Tibial artery (tissue), 4 donors: Measurements from ENCODE around the gene PDZD4.

Experiments used
- DNase-seq, 2 donors: peaks; one replicate each; pipeline ENCODE4 v3.0.0-alpha.2; 2019
- H3K27ac ChIP-seq, 2 donors: fragments of 200-600 bp; sonication (generic) in 1 of 2; 1 replicate in 1 of 2; 2 replicates in 1 of 2; pipeline ENCODE4 v1.5.1; 2018 to 2019; ENCODE audit warnings: mild to moderate bottlenecking in 1 of 2
- H3K27me3 ChIP-seq, 2 donors: fragments of 200-600 bp; sonication (generic) in 1 of 2; one replicate each; pipeline versions ENCODE4 v1.5.1 to v1.6.0; 2016 to 2019
- H3K36me3 ChIP-seq, 3 donors: fragments of 200-600 bp; sonication (generic) in 2 of 3; one replicate each; pipeline ENCODE4 v1.5.1; 2016 to 2019; ENCODE audit warnings: mild to moderate bottlenecking in 2 of 3
- H3K4me1 ChIP-seq, 4 donors: fragments of 200-600 bp; sonication (generic) in 2 of 4; 1 replicate in 3 of 4; 2 replicates in 1 of 4; pipeline ENCODE4 v1.5.1; 2016 to 2019
- H3K4me3 ChIP-seq, 2 donors: fragments of 200-600 bp; sonication (generic) in 1 of 2; 1 replicate in 1 of 2; 2 replicates in 1 of 2; pipeline ENCODE4 v1.5.1; 2018 to 2019; ENCODE audit warnings: mild to moderate bottlenecking in 2 of 2
- H3K9me3 ChIP-seq, 3 donors: fragments of 200-600 bp; sonication (generic) in 1 of 3; one replicate each; pipeline ENCODE4 v1.5.1; 2016 to 2019
- CTCF ChIP-seq, 2 experiments: fragments of 200-600 bp in 1 of 2; fragments of 450-650 bp in 1 of 2; IDR thresholded peaks; one replicate each; pipeline ENCODE4 v1.5.1; 2017 to 2019; ENCODE audit warnings: antibody characterized with exemption in 2 of 2, mild to moderate bottlenecking in 1 of 2, moderate library complexity in 1 of 2
- intact Hi-C: fragments of 100-400 bp; cut with DNase I; formaldehyde crosslinking; loops from one replicate; pipeline ENCODE4 v1.15.0; 2023; ENCODE audit warnings: low total_unique reads

Gene PDZD4

GRCh38 chrX:153827016-153827415 lies 3.3 kb downstream of the PDZD4 start:
- Histone ChIP-seq H3K4me1 (peaks cover 0 to 27% (median 4%) of the 10 kb centered on the region in 4 donors), H3K4me3 (no peak overlapping the region), H3K27me3 (no peaks in the 10 kb centered on the region), H3K36me3 (no peaks in the 10 kb centered on the region), H3K27ac (no peak overlapping the region), H3K9me3 (no peaks in the 10 kb centered on the region)
- no peak for TF ChIP-seq CTCF (IDR thresholded peaks at IDR 0.05)
- DNase-seq = no peak
- intact Hi-C loops = no loop called here

- no peak overlapping the region for H3K4me3 ChIP-seq
- no peak overlapping the region for H3K27ac ChIP-seq
- peaks cover 0 to 24% (median 4%) of the 10 kb centered on the region in 4 donors for H3K4me1 ChIP-seq
- H3K27me3 ChIP-seq = no peaks in the 10 kb centered on the region
- TF ChIP-seq CTCF (IDR thresholded peaks at IDR 0.05) = no peak
- no peaks in the 10 kb centered on the region for H3K36me3 ChIP-seq
- intact Hi-C loops = no loop called here
- no peak for DNase-seq
- H3K9me3 ChIP-seq = no peaks in the 10 kb centered on the region
Measured at GRCh38 chrX:153825042-153825441, 5.3 kb downstream of the PDZD4 start.

DNA sequence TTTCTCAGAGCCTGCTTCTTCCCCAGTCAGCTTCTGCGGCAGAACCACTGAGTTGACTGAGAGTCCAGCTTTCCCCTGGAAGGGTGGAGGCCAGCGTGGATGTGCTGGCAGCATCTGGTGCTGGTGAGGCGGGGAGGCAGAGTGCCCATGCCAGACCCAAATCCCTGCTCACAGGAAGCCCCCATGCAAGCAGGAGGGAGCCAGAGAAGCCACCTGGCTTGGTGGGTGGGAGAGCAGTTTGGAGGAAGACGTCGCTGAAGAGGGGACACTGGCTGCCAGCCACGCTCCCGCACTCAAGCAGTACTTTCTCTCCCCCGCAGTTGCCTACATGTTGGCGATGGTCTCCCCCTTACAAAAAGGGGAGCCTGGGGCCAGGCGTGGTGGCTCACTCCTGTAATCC lies 6.0 kb downstream of the PDZD4 start:
- no peak for TF ChIP-seq CTCF (IDR thresholded peaks at IDR 0.05)
- intact Hi-C loops = no loop called here
- Histone ChIP-seq H3K4me1 (peaks cover 0 to 21% (median 2%) of the 10 kb centered on the region in 4 donors), H3K36me3 (no peaks in the 10 kb centered on the region), H3K27me3 (no peaks in the 10 kb centered on the region), H3K9me3 (no peaks in the 10 kb centered on the region), H3K27ac (no peak overlapping the region), H3K4me3 (no peak overlapping the region)
- no peak for DNase-seq

DNA sequence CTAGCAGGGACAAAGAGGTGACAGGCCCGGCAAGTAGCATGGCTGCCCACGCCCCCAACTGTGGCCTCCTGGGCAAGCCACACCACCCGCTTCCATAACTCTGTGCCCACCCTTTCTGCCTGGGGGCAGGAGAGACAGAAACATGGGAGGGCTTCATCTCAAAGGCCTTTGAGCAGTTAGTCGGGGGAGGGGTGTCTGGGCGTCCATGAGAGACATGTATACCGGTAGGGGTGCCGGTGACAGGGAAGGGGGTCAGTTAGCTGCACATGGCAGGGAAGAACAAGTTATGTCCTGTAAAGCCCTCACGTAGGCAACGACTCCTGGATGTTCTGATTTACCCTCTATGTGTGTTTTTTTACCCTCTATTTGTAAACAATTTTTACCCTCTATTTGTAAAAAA lies 9.3 kb downstream of the PDZD4 start:
- no peaks in the 10 kb centered on the region for H3K27me3 ChIP-seq
- no peaks in the 10 kb centered on the region for H3K36me3 ChIP-seq
- H3K9me3 ChIP-seq = no peaks in the 10 kb centered on the region
- H3K4me3 ChIP-seq = no peak overlapping the region
- DNase-seq = no peak
- peaks cover 0 to 7% (median 2%) of the 10 kb centered on the region in 4 donors for H3K4me1 ChIP-seq
- TF ChIP-seq CTCF (IDR thresholded peaks at IDR 0.05) = no peak
- intact Hi-C loops = no loop called here
- H3K27ac ChIP-seq = no peak overlapping the region

DNA sequence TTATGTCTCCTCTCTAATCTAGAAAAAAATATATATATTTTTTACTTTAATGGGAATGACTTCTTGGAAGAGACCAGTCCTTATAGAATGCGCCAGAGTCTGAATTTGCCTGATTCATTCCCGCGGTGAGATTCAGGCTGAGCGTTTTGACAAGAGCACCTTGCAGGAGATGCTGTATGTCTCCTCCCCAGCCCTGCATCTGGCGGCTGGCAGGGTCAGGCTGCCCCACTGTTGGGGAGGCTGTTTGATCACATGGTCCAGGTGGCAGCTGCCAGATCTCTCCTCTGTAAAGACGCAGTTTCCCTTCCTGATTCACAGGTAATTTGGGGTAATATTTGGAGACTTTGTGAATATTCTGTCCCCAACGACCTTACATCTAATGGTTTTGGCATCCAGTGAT lies 9.7 kb downstream of the PDZD4 start:
- no peaks in the 10 kb centered on the region for H3K36me3 ChIP-seq
- H3K4me1 ChIP-seq = peaks cover 0 to 7% (median 2%) of the 10 kb centered on the region in 4 donors
- no peak for TF ChIP-seq CTCF (IDR thresholded peaks at IDR 0.05)
- no peaks in the 10 kb centered on the region for H3K9me3 ChIP-seq
- H3K27ac ChIP-seq = no peak overlapping the region
- DNase-seq = no peak
- H3K27me3 ChIP-seq = no peaks in the 10 kb centered on the region
- intact Hi-C loops = no loop called here
- no peak overlapping the region for H3K4me3 ChIP-seq
